GM23248 (cell line): ENCODE data around the gene LTK. TPM values are rescaled to one million over a fixed set of nuclear protein-coding genes. Genes with fewer than 3 reads are reported as not detected.

Experiments
- DNase-seq: peaks from one replicate; pipeline ENCODE4 v3.0.0-alpha.2; 2015
- H2AFZ ChIP-seq: fragments of 200-600 bp; sonication (generic); 2 replicates; pipeline ENCODE4 v1.6.1; 2016; ENCODE audit warnings: antibody characterized with exemption
- H3F3A ChIP-seq: fragments of 200-600 bp; sonication (generic); 2 replicates; pipeline ENCODE4 v1.6.1; 2016; ENCODE audit warnings: mild to moderate bottlenecking, antibody characterized with exemption, mixed run types; ENCODE audit not compliant: insufficient read depth
- H3K27ac ChIP-seq: fragments of 200-600 bp; sonication (generic); 2 replicates; pipeline ENCODE4 v1.5.1; 2016; ENCODE audit warnings: mild to moderate bottlenecking
- H3K27me3 ChIP-seq: fragments of 200-600 bp; sonication (generic); replicated peaks from 2 replicates; pipeline ENCODE4 v1.6.1; 2016; ENCODE audit warnings: mild to moderate bottlenecking; ENCODE audit not compliant: insufficient read depth
- H3K36me3 ChIP-seq: fragments of 200-600 bp; sonication (generic); 2 replicates; pipeline ENCODE4 v1.6.1; 2016; ENCODE audit warnings: low read depth, mild to moderate bottlenecking
- H3K4me1 ChIP-seq: fragments of 200-600 bp; sonication (generic); 2 replicates; pipeline ENCODE4 v1.6.1; 2016; ENCODE audit warnings: mild to moderate bottlenecking; ENCODE audit not compliant: insufficient read depth
- H3K4me2 ChIP-seq: fragments of 200-600 bp; sonication (generic); one replicate; pipeline ENCODE4 v1.6.1; 2016; ENCODE audit warnings: mild to moderate bottlenecking; ENCODE audit not compliant: unreplicated experiment
- H3K4me3 ChIP-seq: fragments of 200-600 bp; sonication (generic); 2 replicates; pipeline ENCODE4 v1.5.1; 2016; ENCODE audit warnings: mild to moderate bottlenecking
- H3K79me2 ChIP-seq: fragments of 200-600 bp; sonication (generic); 2 replicates; pipeline ENCODE4 v1.6.1; 2016; ENCODE audit warnings: mild to moderate bottlenecking; ENCODE audit not compliant: insufficient read depth
- H3K9ac ChIP-seq: fragments of 200-600 bp; sonication (generic); 2 replicates; pipeline ENCODE4 v1.6.1; 2016; ENCODE audit warnings: mild to moderate bottlenecking
- H3K9me2 ChIP-seq: fragments of 200-600 bp; sonication (generic); 2 replicates; pipeline ENCODE4 v1.6.1; 2016; ENCODE audit warnings: mixed run types, mild to moderate bottlenecking, moderate library complexity; ENCODE audit not compliant: insufficient read depth
- H3K9me3 ChIP-seq: fragments of 200-600 bp; sonication (generic); one replicate; pipeline ENCODE4 v1.6.1; 2017; ENCODE audit warnings: low read depth
- H4K20me1 ChIP-seq: fragments of 200-600 bp; sonication (generic); 2 replicates; pipeline ENCODE4 v1.6.0; 2016; ENCODE audit not compliant: insufficient read depth
- EZH2 ChIP-seq: fragments of 200-600 bp; sonication (generic); IDR thresholded peaks from 2 replicates; pipeline ENCODE4 v1.6.1; 2018; ENCODE audit warnings: antibody characterized with exemption, mild to moderate bottlenecking; ENCODE audit not compliant: insufficient read depth, poor library complexity, severe bottlenecking
- EZH2phosphoT487 ChIP-seq: fragments of 200-600 bp; sonication (generic); IDR thresholded peaks from 2 replicates; pipeline ENCODE4 v1.6.1; 2018; ENCODE audit warnings: antibody characterized with exemption, moderate library complexity, mild to moderate bottlenecking, low read depth; ENCODE audit not compliant: insufficient read depth
- WGBS, 2 experiments: methylation state at CpG; one replicate each; pipeline ENCODE4 v1.1.6; 2015 to 2017; ENCODE audit warnings: low lambda C conversion rate in 2 of 2, low coverage in 1 of 2; ENCODE audit errors: missing lambda C conversion rate in 2 of 2; 5-methylcytosine and 5-hydroxymethylcytosine counted together
- in situ Hi-C: fragments of 300-500 bp; cut with MboI; formaldehyde crosslinking; loops from 2 replicates; pipeline ENCODE4 v1.15.0; 2020
- polyA plus RNA-seq: library from polyadenylated mRNA; unstranded; fragments of >200 nt; fragmentation: Nextera tagmentation; extraction: Ambion mirVana; gene quantifications from 2 replicates; pipeline ENCODE4 v1.2.1, GENCODE V29; 2016
- total RNA-seq: library from RNA; depleted of rRNA; stranded (reverse); fragments of >200 nt; shearing (Covaris generic); gene quantifications from 2 replicates; pipeline ENCODE4 v1.2.3, GENCODE V29; 2014

Gene LTK
- total and polyA plus RNA-seq, 2 experiments from 2014 or later = not detected

GRCh38 chr15:41486286-41486685 is 27.3 kb downstream of the LTK start:
- Histone ChIP-seq H3K9ac (no peak overlapping the region), H3F3A (peaks cover 8% of the 10 kb centered on the region; the same call in 1 of the 2 replicates), H3K4me2 (no peak overlapping the region), H3K4me1 (peaks cover 3% of the 10 kb centered on the region; the same call in 1 of the 2 replicates), H3K9me3 (no peaks in the 10 kb centered on the region), H3K27ac (no peak overlapping the region), H4K20me1 (no peaks in the 10 kb centered on the region), H3K36me3 (peaks cover 12% of the 10 kb centered on the region), H2AFZ (no peak overlapping the region), H3K9me2 (no peaks in the 10 kb centered on the region), H3K79me2 (no peaks in the 10 kb centered on the region), H3K27me3 (no peaks in the 10 kb centered on the region), H3K4me3 (no peak overlapping the region)
- in situ Hi-C loops = no loop called here
- no peak for DNase-seq
- WGBS, 2 experiments = 91 to 93% methylated on average over 28 to 43 of the region's 43 CpGs
- TF ChIP-seq EZH2 = no peak
- no peak for TF ChIP-seq EZH2phosphoT487

- no peaks in the 10 kb centered on the region for H3K4me1 ChIP-seq
- H3K9me3 ChIP-seq = no peaks in the 10 kb centered on the region
- in situ Hi-C loops = no loop called here
- H3F3A ChIP-seq = peaks cover 8% of the 10 kb centered on the region; the same call in 1 of the 2 replicates
- peaks cover 14% of the 10 kb centered on the region for H3K36me3 ChIP-seq
- no peaks in the 10 kb centered on the region for H3K27me3 ChIP-seq
- no peak overlapping the region for H3K27ac ChIP-seq
- H2AFZ ChIP-seq = no peak overlapping the region
- no peaks in the 10 kb centered on the region for H4K20me1 ChIP-seq
- no peaks in the 10 kb centered on the region for H3K9me2 ChIP-seq
- DNase-seq = no peak
- no peaks in the 10 kb centered on the region for H3K79me2 ChIP-seq
- H3K4me2 ChIP-seq = no peak overlapping the region
- H3K9ac ChIP-seq = no peak overlapping the region
- no peak overlapping the region for H3K4me3 ChIP-seq
- TF ChIP-seq EZH2phosphoT487 (no peak), EZH2 (no peak)
- WGBS, 2 experiments = 60% methylated on average over 9 to 11 of the region's 11 CpGs
Observed at GRCh38 chr15:41484937-41485625, 28.5 kb downstream of the LTK start.

GRCh38 chr15:41483519-41483918 is 30.1 kb downstream of the LTK start:
- Histone ChIP-seq H4K20me1 (no peaks in the 10 kb centered on the region), H3K27me3 (no peaks in the 10 kb centered on the region), H3K4me2 (no peak overlapping the region), H3K9ac (no peak overlapping the region), H3F3A (no peaks in the 10 kb centered on the region), H3K9me3 (no peaks in the 10 kb centered on the region), H3K27ac (no peak overlapping the region), H3K36me3 (peaks cover 28% of the 10 kb centered on the region), H3K4me3 (no peak overlapping the region), H2AFZ (no peak overlapping the region), H3K9me2 (no peaks in the 10 kb centered on the region), H3K79me2 (no peaks in the 10 kb centered on the region), H3K4me1 (no peaks in the 10 kb centered on the region)
- 95 to 98% methylated on average over 2 of the region's 2 CpGs for WGBS, 2 experiments
- in situ Hi-C loops = no loop called here
- TF ChIP-seq EZH2 (no peak), EZH2phosphoT487 (no peak)
- no peak for DNase-seq

GRCh38 chr15:41483115-41483514 is 30.5 kb downstream of the LTK start:
- H3K9ac ChIP-seq = no peak overlapping the region
- H3K9me2 ChIP-seq = no peaks in the 10 kb centered on the region
- no peak overlapping the region for H3K27ac ChIP-seq
- peaks cover 30% of the 10 kb centered on the region for H3K36me3 ChIP-seq
- H3F3A ChIP-seq = no peaks in the 10 kb centered on the region
- TF ChIP-seq EZH2phosphoT487 = no peak
- TF ChIP-seq EZH2 = no peak
- H3K9me3 ChIP-seq = no peaks in the 10 kb centered on the region
- H3K79me2 ChIP-seq = no peaks in the 10 kb centered on the region
- no peak overlapping the region for H3K4me3 ChIP-seq
- no peaks in the 10 kb centered on the region for H3K4me1 ChIP-seq
- H4K20me1 ChIP-seq = no peaks in the 10 kb centered on the region
- H2AFZ ChIP-seq = no peak overlapping the region
- no peaks in the 10 kb centered on the region for H3K27me3 ChIP-seq
- no peak overlapping the region for H3K4me2 ChIP-seq
- no peak for DNase-seq
- in situ Hi-C loops = no loop called here
